OCI-LY1 (cell line): Measurements from ENCODE around the gene FOXP3.

Experiments
- CTCF ChIP-seq: fragments of 200-600 bp; sonication (generic), shearing (Covaris generic); IDR thresholded peaks from 2 replicates; pipeline ENCODE4 v1.5.1; 2017; ENCODE audit warnings: mild to moderate bottlenecking, antibody characterized with exemption, low read length, moderate library complexity, mixed read lengths
- EZH2 ChIP-seq: fragments of 200-600 bp; sonication (generic), shearing (Covaris generic); IDR thresholded peaks from 2 replicates; pipeline ENCODE4 v1.8.0; 2017; ENCODE audit warnings: borderline replicate concordance, mixed run types, mild to moderate bottlenecking, antibody characterized with exemption, low read length, moderate library complexity, mixed read lengths

GRCh38 chrX:49214416-49214815, 50.1 kb downstream of the FOXP3 start:
- TF ChIP-seq CTCF: no peak
- no peak for TF ChIP-seq EZH2
